Neutrophil (primary cell): Measurements from ENCODE around the gene UVSSA.

ENCODE experiments used
- H3K27ac ChIP-seq: fragments of 200-600 bp; sonication (generic); 2 replicates; pipeline ENCODE4 v1.5.1; 2016; ENCODE audit warnings: mild to moderate bottlenecking, moderate library complexity
- H3K27me3 ChIP-seq: fragments of 200-600 bp; sonication (generic); 2 replicates; pipeline ENCODE4 v1.6.0; 2016; ENCODE audit warnings: mild to moderate bottlenecking
- H3K36me3 ChIP-seq: fragments of 200-600 bp; sonication (generic); 2 replicates; pipeline ENCODE4 v1.5.1; 2017
- H3K4me1 ChIP-seq, 2 experiments: fragments of 200-600 bp in 1 of 2; sonication (generic) in 1 of 2; 1 replicate in 1 of 2; 2 replicates in 1 of 2; pipeline versions ENCODE4 v1.5.1 to v1.6.1; 2013 to 2016; ENCODE audit warnings: low read depth in 1 of 2, low read length in 1 of 2, mild to moderate bottlenecking in 1 of 2, moderate library complexity in 1 of 2; ENCODE audit not compliant: control insufficient read depth in 1 of 2, insufficient read depth in 1 of 2
- H3K4me3 ChIP-seq, 2 experiments: fragments of 200-600 bp in 1 of 2; sonication (generic) in 1 of 2; 1 replicate in 1 of 2; 2 replicates in 1 of 2; pipeline ENCODE4 v1.5.1; 2013 to 2016; ENCODE audit warnings: low read depth in 1 of 2, low read length in 1 of 2, mild to moderate bottlenecking in 1 of 2, moderate library complexity in 1 of 2
- H3K9me3 ChIP-seq: fragments of 200-600 bp; sonication (generic); 2 replicates; pipeline ENCODE4 v1.5.1; 2016
- TF ChIP-seq, protein P1 (sequence below): fragments of 200-600 bp; sonication (generic); IDR thresholded peaks from 2 replicates; pipeline ENCODE4 v1.5.1; 2016; ENCODE audit warnings: antibody characterized with exemption

The UVSSA gene

DNA sequence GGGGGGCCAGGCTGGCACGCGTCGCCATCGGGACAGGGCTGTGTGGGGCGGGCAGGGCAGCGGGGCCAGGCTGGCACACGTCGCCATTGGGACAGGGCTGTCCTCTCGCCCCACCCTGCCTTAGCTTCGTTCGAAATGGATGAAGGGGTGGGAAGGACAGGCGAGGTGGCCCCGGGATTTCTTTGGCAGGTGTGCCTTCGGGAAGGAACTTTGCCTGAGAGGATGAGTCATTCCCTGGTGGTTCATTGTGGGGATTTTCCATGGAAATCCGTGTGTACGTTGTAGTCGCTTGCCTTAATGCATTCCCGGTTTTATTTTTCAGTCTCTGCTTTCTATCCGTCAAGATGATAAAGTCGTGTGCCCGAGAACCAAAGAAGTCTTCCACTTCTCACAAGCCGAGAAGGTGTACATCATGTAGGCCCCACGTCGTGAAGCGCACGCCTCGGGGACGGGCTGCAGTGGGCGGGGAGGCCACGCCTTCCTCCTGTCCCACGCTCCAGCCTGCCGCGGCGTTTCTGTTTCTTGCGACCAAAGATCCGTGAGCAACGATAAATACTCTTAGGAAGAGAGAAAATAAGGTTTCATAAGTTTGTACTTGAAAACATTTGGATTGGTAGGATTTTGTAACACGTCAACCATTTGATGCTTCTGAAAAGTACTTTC lies 8.1 kb upstream of the UVSSA start:
- H3K27me3 ChIP-seq, result no peaks in the 10 kb centered on the region
- TF ChIP-seq, protein P1, sequence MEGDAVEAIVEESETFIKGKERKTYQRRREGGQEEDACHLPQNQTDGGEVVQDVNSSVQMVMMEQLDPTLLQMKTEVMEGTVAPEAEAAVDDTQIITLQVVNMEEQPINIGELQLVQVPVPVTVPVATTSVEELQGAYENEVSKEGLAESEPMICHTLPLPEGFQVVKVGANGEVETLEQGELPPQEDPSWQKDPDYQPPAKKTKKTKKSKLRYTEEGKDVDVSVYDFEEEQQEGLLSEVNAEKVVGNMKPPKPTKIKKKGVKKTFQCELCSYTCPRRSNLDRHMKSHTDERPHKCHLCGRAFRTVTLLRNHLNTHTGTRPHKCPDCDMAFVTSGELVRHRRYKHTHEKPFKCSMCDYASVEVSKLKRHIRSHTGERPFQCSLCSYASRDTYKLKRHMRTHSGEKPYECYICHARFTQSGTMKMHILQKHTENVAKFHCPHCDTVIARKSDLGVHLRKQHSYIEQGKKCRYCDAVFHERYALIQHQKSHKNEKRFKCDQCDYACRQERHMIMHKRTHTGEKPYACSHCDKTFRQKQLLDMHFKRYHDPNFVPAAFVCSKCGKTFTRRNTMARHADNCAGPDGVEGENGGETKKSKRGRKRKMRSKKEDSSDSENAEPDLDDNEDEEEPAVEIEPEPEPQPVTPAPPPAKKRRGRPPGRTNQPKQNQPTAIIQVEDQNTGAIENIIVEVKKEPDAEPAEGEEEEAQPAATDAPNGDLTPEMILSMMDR, result no peak
- H3K4me3 ChIP-seq, result no peak overlapping the region
- peaks cover 63% of the 10 kb centered on the region for H3K36me3 ChIP-seq
- H3K4me1 ChIP-seq, result peaks cover 0 to 8% of the 10 kb centered on the region in 2 experiments
- H3K9me3 ChIP-seq, result peaks cover 20% of the 10 kb centered on the region
- no peak overlapping the region for H3K27ac ChIP-seq

DNA sequence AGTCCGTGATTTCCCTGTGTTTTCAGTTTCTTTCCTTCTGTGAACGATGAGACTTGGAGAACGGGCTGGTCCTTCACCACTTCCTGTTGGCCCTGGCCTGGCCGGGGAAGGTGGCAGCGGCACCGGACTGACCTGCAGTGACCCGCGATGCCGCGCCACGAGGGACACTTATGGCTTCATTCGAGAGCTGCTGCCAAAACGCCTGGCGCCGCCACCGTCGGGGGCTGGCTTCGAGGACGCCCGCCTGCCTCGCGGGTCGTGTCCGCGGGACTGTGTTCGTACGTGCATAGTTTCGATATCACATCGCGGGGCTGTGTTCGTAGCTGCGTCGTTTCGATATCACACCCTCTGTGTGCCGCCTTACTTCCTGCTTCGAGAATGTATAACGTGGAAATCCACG lies 7.5 kb upstream of the UVSSA start:
- Histone ChIP-seq H3K4me1 (peaks cover 0 to 9% of the 10 kb centered on the region in 2 experiments), H3K4me3 (no peak overlapping the region), H3K36me3 (peaks cover 57% of the 10 kb centered on the region), H3K9me3 (peaks cover 20% of the 10 kb centered on the region), H3K27ac (no peak overlapping the region), H3K27me3 (no peaks in the 10 kb centered on the region)
- TF ChIP-seq, protein P1, result no peak

DNA sequence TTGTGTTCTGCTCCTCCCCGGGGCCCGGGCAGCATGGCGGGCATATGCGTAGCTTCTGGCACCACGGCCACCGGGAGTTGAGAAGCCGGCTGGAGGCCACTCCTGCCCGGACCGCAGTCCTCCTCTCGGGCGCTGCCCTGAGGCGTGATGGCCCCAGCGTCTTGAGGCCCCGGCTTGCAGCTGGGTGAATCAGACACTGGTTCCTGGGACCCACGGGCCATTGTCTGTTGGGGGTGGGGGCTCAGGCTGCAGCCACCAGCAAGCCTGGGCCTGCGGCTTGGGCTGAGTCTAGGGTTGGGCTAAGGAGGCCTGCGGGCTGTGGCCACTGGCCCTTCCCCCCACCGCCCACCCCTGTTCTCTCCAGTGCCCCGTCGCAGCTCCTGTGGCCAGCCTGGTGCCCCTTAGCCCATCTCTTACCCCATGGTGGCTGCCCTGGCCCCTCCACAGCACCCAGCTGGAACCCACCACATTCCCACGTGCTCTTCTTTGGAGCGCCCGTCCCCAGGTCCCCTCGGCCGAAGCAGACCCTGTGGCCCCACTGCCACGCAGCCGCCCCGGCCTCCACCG lies 6.7 kb upstream of the UVSSA start:
- TF ChIP-seq, protein P1, result no peak
- H3K4me3 ChIP-seq, result no peak overlapping the region
- H3K9me3 ChIP-seq, result peaks cover 20% of the 10 kb centered on the region
- H3K27me3 ChIP-seq, result no peaks in the 10 kb centered on the region
- peaks cover 6 to 17% of the 10 kb centered on the region in 2 experiments for H3K4me1 ChIP-seq
- peaks cover 51% of the 10 kb centered on the region for H3K36me3 ChIP-seq
- no peak overlapping the region for H3K27ac ChIP-seq

DNA sequence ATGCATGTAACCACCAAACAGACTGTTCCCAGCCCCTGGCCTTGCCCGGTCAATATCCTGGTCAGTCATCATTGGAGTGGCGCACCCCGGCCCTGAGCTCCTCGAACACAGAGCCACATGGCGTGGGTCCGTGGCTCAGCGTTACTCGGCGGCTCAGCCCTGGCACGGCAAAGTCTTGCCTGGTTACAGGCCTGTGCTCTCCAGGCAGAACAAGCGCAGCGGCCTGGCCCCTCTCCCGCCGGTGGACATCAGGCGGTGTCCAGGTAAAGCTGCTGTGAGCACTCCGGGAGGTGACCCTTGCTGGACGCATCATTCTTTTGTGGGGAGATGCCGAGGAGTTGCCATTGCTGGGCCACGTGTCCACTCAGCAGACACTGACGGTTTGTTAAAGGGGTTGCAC lies 6.1 kb upstream of the UVSSA start:
- peaks cover 51% of the 10 kb centered on the region for H3K36me3 ChIP-seq
- no peak overlapping the region for H3K4me3 ChIP-seq
- H3K9me3 ChIP-seq, result peaks cover 20% of the 10 kb centered on the region
- H3K4me1 ChIP-seq, result peaks cover 11 to 23% of the 10 kb centered on the region in 2 experiments
- H3K27me3 ChIP-seq, result no peaks in the 10 kb centered on the region
- TF ChIP-seq, protein P1, result no peak
- peak overlapping the region; percentile 33 for H3K27ac ChIP-seq

DNA sequence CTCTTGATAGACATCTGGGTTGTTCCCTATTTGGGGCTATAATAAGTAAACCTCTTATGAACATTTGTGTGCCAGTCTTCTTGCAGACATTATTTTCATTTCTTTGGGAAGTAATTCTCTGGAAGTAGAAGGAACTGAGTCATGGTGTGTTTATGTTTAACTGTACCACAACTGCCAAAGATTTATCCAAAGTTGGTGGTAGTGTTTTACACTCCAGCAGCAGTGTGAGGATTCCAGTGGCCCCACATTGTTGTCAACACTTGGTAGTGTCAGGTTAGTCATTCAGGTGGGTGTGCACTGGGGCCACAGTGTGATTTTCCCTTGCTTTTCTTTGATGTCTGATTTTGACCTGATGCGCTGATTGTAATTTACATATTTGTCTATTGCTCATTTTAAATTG lies 5.0 kb upstream of the UVSSA start:
- Histone ChIP-seq H3K9me3 (peaks cover 11% of the 10 kb centered on the region), H3K27me3 (no peaks in the 10 kb centered on the region), H3K36me3 (peaks cover 47% of the 10 kb centered on the region), H3K4me1 (peaks cover 14 to 20% of the 10 kb centered on the region in 2 experiments), H3K27ac (peak overlapping the region; percentile 33), H3K4me3 (no peak overlapping the region)
- TF ChIP-seq, protein P1, result no peak
